Mucosa of rectum (tissue), 2 donors: ENCODE measurements around the gene HILPDA.

Experiments used
- H3K27ac ChIP-seq, 2 donors: one replicate each; pipeline ENCODE4 v1.7.0; 2013; ENCODE audit warnings: inconsistent platforms in 2 of 2, low read depth in 2 of 2, low read length in 2 of 2
- H3K27me3 ChIP-seq, 2 donors: one replicate each; pipeline ENCODE4 v1.7.0; 2013; ENCODE audit warnings: low read length in 2 of 2; ENCODE audit not compliant: control insufficient read depth in 2 of 2, insufficient read depth in 2 of 2
- H3K36me3 ChIP-seq, 2 donors: one replicate each; pipeline ENCODE4 v1.7.0; 2013; ENCODE audit warnings: low read length in 2 of 2; ENCODE audit not compliant: control insufficient read depth in 2 of 2, insufficient read depth in 2 of 2
- H3K4me1 ChIP-seq, 2 donors: one replicate each; pipeline ENCODE4 v1.7.0; 2013; ENCODE audit warnings: low read length in 2 of 2, mild to moderate bottlenecking in 1 of 2; ENCODE audit not compliant: control insufficient read depth in 2 of 2, insufficient read depth in 2 of 2
- H3K4me3 ChIP-seq, 2 donors: one replicate each; pipeline ENCODE4 v1.7.0; 2013; ENCODE audit warnings: low read length in 2 of 2
- H3K9ac ChIP-seq, 2 donors: one replicate each; pipeline ENCODE4 v1.7.0; 2013; ENCODE audit warnings: low read length in 2 of 2, low read depth in 1 of 2, mild to moderate bottlenecking in 1 of 2
- H3K9me3 ChIP-seq, 2 donors: one replicate each; pipeline ENCODE4 v1.7.0; 2013; ENCODE audit warnings: low read length in 2 of 2; ENCODE audit not compliant: control insufficient read depth in 2 of 2
- donor health status: healthy.
- donor health status: Normal muscosa, but diverticular disease.

The HILPDA gene

DNA sequence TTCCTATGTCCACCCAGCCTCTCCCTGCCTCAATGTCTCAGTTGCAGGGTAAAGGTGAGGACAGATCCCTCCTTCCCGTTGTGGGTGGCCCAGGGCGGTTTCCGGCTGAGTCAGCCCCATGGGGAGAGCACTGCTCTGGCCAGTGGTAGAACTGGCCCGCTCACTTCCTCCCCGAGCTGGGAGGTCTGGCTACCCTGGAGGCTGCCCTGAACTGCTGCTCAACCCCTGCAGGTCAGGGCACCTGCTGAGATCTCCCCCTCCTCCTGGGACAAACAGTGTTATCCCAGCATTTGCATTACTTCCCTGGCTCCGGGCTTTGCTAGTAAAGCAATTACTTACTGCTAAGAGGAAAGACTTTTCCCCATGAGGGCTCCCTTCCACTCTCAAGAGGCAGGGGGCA, 24.5 kb upstream of the HILPDA start:
- H3K4me1 ChIP-seq: peaks cover 0 to 2% of the 10 kb centered on the region in 2 donors
- H3K9ac ChIP-seq: no peak overlapping the region
- H3K27me3 ChIP-seq: no peaks in the 10 kb centered on the region
- no peaks in the 10 kb centered on the region for H3K36me3 ChIP-seq
- no peaks in the 10 kb centered on the region for H3K9me3 ChIP-seq
- H3K27ac ChIP-seq: no peak overlapping the region
- no peak overlapping the region for H3K4me3 ChIP-seq

DNA sequence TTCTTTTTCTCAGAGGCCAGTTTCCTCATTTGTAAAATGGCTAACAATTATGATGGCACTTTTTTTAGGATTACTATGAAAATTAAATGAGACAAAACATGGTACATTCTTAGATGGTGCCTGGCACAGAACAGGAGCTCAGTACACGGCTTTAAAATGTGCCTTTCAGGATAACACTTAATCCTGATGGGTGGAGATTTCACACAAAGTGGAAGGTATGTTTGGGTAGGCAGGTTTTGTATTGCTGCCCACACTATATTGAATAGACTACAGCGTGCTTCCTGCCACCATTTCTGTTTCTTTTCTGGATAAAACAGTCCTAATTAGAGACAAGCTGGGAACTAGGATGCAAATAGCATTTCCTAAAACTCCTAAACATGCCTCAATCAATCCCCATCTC, 23.9 kb upstream of the HILPDA start:
- Histone ChIP-seq H3K9me3 (no peaks in the 10 kb centered on the region), H3K4me1 (peaks cover 0 to 2% of the 10 kb centered on the region in 2 donors), H3K27me3 (no peaks in the 10 kb centered on the region), H3K27ac (no peak overlapping the region), H3K9ac (no peak overlapping the region), H3K4me3 (no peak overlapping the region), H3K36me3 (no peaks in the 10 kb centered on the region)

GRCh38 chr7:128434413-128435326, 21.0 kb upstream of the HILPDA start:
- Histone ChIP-seq H3K4me1 (no peaks in the 10 kb centered on the region), H3K9me3 (no peaks in the 10 kb centered on the region), H3K9ac (no peak overlapping the region), H3K27ac (no peak overlapping the region), H3K27me3 (no peaks in the 10 kb centered on the region), H3K36me3 (no peaks in the 10 kb centered on the region), H3K4me3 (no peak overlapping the region)

DNA sequence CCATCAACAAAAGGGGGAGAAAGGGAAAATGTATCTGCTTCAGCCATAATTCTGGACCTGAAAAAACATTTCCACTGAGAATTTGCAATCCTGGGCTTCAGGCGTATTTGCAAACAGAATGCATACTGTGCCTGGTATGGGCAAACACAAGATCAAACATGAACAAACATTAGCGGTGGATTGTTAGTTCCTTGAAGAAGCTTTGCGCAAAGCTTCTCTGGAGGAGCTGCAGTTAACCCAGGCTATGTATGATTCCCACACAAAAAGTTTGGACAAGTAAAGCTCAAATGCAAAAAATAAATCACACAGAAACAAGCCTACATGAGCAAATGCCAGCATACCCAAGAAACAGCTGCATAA, 20.4 kb upstream of the HILPDA start:
- Histone ChIP-seq H3K36me3 (no peaks in the 10 kb centered on the region), H3K27ac (no peak overlapping the region), H3K27me3 (no peaks in the 10 kb centered on the region), H3K4me3 (no peak overlapping the region), H3K4me1 (no peaks in the 10 kb centered on the region), H3K9me3 (no peaks in the 10 kb centered on the region), H3K9ac (no peak overlapping the region)

GRCh38 chr7:128437426-128438332, 18.0 kb upstream of the HILPDA start:
- H3K27me3 ChIP-seq: no peaks in the 10 kb centered on the region
- no peak overlapping the region for H3K27ac ChIP-seq

DNA sequence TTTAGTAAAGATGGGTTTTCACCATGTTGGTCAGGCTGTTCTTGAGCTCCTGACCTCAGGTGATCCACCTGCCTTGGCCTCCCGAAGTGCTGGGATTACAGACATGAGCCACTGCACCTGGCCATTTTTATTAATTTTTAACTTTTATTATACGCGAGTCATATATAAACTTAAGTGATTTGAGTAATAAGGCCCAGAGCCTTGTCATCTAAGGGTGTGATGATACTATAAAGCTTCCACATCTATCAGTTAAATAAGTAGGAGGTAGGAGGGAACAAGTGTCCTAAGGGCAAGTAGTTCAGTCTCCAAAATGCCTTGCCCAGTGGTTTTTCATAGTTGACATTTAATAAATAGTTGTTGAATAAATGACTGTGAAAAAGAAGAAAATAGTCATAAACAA, 13.3 kb upstream of the HILPDA start:
- H3K4me3 ChIP-seq: no peak overlapping the region
- no peaks in the 10 kb centered on the region for H3K36me3 ChIP-seq
- H3K9ac ChIP-seq: no peak overlapping the region
- H3K27me3 ChIP-seq: no peaks in the 10 kb centered on the region
- no peaks in the 10 kb centered on the region for H3K9me3 ChIP-seq
- peaks cover 12 to 16% of the 10 kb centered on the region in 2 donors for H3K4me1 ChIP-seq
- no peak overlapping the region for H3K27ac ChIP-seq

More at GRCh38 chr7:128437426-128438332, 18.0 kb upstream of the HILPDA start:
- no peaks in the 10 kb centered on the region for H3K36me3 ChIP-seq
- no peaks in the 10 kb centered on the region for H3K9me3 ChIP-seq
- H3K4me1 ChIP-seq: no peaks in the 10 kb centered on the region
- no peak overlapping the region for H3K4me3 ChIP-seq
- H3K9ac ChIP-seq: no peak overlapping the region

DNA sequence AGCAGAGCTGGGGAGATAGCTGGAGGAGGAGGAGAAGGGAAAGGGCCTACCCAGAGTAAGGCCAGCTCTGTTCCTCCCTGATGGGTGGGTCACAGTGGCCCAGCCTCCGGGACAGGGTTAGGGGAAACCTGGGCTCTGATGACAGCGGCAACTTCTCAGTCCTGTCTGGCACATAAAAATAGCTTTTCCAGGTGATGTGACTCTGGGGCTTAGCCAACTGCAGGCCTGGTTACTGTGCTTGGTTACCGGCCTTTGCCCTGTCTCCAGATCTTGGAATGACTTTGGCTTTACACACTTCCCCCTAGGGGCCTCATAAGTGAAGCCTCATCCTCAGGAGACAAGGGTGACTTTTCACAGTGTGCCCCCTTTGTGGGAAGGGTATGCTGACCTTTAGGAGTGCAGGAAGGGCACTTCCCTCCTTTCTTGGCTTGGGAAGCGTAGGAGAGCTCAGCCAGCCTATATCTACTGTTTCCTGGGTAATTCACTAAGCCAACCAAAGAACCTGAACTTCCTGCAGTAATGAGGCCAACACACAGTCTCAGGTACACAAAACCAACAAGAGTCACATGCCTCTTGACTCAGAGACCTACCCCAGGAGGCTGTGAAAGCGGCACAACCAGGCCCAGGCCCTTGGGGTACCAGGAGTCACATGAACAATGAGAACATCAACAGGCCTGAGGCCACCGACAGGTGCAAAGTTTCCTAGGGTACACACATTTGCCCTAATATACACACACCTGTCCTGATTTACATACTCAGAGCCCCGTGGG, 11.7 kb upstream of the HILPDA start:
- Histone ChIP-seq H3K9ac (peak overlapping the region in 1 of 2 donors; percentile 8), H3K9me3 (no peaks in the 10 kb centered on the region), H3K36me3 (no peaks in the 10 kb centered on the region), H3K27ac (peak overlapping the region; percentile 69 to 82), H3K4me3 (no peak overlapping the region), H3K4me1 (peaks cover 12 to 16% of the 10 kb centered on the region in 2 donors), H3K27me3 (no peaks in the 10 kb centered on the region)

GRCh38 chr7:128446306-128446705, 9.4 kb upstream of the HILPDA start:
- no peaks in the 10 kb centered on the region for H3K9me3 ChIP-seq
- H3K36me3 ChIP-seq: no peaks in the 10 kb centered on the region
- peaks cover 12 to 16% of the 10 kb centered on the region in 2 donors for H3K4me1 ChIP-seq
- no peak overlapping the region for H3K27ac ChIP-seq
- H3K9ac ChIP-seq: no peak overlapping the region
- H3K27me3 ChIP-seq: no peaks in the 10 kb centered on the region
- H3K4me3 ChIP-seq: no peak overlapping the region

- H3K9me3 ChIP-seq: no peaks in the 10 kb centered on the region
- no peaks in the 10 kb centered on the region for H3K27me3 ChIP-seq
- H3K4me1 ChIP-seq: peaks cover 12 to 16% of the 10 kb centered on the region in 2 donors
- no peak overlapping the region for H3K27ac ChIP-seq
- no peaks in the 10 kb centered on the region for H3K36me3 ChIP-seq
- no peak overlapping the region for H3K4me3 ChIP-seq
- H3K9ac ChIP-seq: no peak overlapping the region
Observed at GRCh38 chr7:128447941-128448564, 7.6 kb upstream of the HILPDA start.
